ENCODE data around the gene PTPRN2. TPM values are rescaled to one million over a fixed set of nuclear protein-coding genes. Genes with fewer than 3 reads are reported as not detected.

The PTPRN2 gene
- total RNA-seq, 1 experiment from 2014 or later: 0.11 TPM

DNA sequence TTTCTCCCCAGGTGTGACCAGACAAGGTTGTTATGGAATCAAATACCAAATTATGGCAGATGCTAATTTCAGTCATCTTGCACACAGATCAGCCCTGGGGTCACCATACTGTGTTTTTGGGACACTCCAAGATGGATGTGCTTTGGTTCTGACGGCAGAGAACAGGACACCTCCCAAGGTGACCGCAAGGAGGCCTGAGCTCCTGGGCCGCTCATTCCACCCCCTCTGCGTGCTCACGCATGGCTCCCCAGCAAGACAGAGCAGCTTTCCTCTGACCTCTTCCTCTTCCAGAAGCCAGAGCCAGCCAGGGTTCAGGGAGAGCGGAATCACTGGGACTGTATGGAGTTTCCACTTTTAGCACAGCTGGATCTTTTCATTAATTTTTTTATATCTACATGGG is 848.0 kb downstream of the PTPRN2 start:
- no peaks in the 10 kb centered on the region for H3K9me3 ChIP-seq (ENCODE audit: low read depth, low read length, poor library complexity, severe bottlenecking)
- BruUV-seq (replicated peaks): no TSS peak
- DNase-seq (ENCODE audit: low spot score): no peak

DNA sequence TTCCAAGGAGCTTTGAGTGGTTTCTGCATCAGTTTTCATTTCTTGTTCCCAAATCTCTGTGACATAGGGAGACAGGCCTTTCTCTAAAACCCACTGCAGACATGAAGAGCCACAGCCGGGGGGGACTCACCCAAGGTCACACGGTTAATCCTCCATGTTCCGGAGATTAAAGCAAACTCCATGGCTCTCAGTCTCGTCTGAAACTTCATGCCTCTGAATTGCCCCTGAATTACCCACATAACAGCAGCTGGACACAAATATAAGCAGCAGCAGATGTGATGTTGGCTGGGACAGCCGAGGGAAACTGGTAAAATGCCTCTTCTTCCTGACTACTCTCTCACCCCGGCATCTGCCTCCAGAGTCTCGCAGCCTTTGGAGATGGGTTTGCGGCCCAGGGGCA is 848.6 kb downstream of the PTPRN2 start:
- ChIA-PET POLR2A (ENCODE audit: low non-redundant PET) (no interaction called here), CTCF (interaction anchor here (0.6 kb wide), 1 partner anchor 313 kb away, joined by 6 read pairs; no protein-coding TSS in a partner anchor)
- Histone ChIP-seq H3K4me1 (ENCODE audit: insufficient read depth, low read length, poor library complexity, severe bottlenecking) (no peaks in the 10 kb centered on the region), H3K9me3 (ENCODE audit: low read depth, low read length, poor library complexity, severe bottlenecking) (no peaks in the 10 kb centered on the region), H3K27me3 (replicated peaks; ENCODE audit: insufficient read depth, low read depth, low read length, poor library complexity) (peaks cover 65% of the 10 kb centered on the region), H3K27ac (ENCODE audit: low read depth, low read length, poor library complexity, severe bottlenecking) (no peak overlapping the region), H3K4me3 (ENCODE audit: low read depth, low read length, poor library complexity, severe bottlenecking) (no peak overlapping the region), H3K36me3 (ENCODE audit: insufficient read depth, low read length, poor library complexity, severe bottlenecking) (no peaks in the 10 kb centered on the region)
- intact Hi-C loops (cut with micrococcal nuclease; ENCODE audit: unreplicated experiment): no loop called here
- no TSS peak for BruUV-seq (replicated peaks)
- DNase-seq (ENCODE audit: low spot score): no peak
- TF ChIP-seq, protein P1, sequence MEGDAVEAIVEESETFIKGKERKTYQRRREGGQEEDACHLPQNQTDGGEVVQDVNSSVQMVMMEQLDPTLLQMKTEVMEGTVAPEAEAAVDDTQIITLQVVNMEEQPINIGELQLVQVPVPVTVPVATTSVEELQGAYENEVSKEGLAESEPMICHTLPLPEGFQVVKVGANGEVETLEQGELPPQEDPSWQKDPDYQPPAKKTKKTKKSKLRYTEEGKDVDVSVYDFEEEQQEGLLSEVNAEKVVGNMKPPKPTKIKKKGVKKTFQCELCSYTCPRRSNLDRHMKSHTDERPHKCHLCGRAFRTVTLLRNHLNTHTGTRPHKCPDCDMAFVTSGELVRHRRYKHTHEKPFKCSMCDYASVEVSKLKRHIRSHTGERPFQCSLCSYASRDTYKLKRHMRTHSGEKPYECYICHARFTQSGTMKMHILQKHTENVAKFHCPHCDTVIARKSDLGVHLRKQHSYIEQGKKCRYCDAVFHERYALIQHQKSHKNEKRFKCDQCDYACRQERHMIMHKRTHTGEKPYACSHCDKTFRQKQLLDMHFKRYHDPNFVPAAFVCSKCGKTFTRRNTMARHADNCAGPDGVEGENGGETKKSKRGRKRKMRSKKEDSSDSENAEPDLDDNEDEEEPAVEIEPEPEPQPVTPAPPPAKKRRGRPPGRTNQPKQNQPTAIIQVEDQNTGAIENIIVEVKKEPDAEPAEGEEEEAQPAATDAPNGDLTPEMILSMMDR (conservative IDR thresholded peaks at IDR 0.05; ENCODE audit: low read depth, low read length): no peak
- no peak for TF ChIP-seq EZH2 (IDR thresholded peaks at IDR 0.05; ENCODE audit: borderline replicate concordance, low read depth, low read length, poor library complexity, severe bottlenecking)

More for the DNA sequence above, 848.0 kb downstream of the PTPRN2 start:
- no peak overlapping the region for H3K27ac ChIP-seq (ENCODE audit: low read depth, low read length, poor library complexity, severe bottlenecking)
- no peak overlapping the region for H3K4me3 ChIP-seq (ENCODE audit: low read depth, low read length, poor library complexity, severe bottlenecking)
- H3K36me3 ChIP-seq (ENCODE audit: insufficient read depth, low read length, poor library complexity, severe bottlenecking): no peaks in the 10 kb centered on the region
- intact Hi-C loops (cut with micrococcal nuclease; ENCODE audit: unreplicated experiment): no loop called here
- TF ChIP-seq, protein P1 (conservative IDR thresholded peaks at IDR 0.05; ENCODE audit: low read depth, low read length): no peak
- no peak for TF ChIP-seq EZH2 (IDR thresholded peaks at IDR 0.05; ENCODE audit: borderline replicate concordance, low read depth, low read length, poor library complexity, severe bottlenecking)
- no peaks in the 10 kb centered on the region for H3K4me1 ChIP-seq (ENCODE audit: insufficient read depth, low read length, poor library complexity, severe bottlenecking)
- ChIA-PET CTCF (interaction anchor here (0.6 kb wide), 1 partner anchor 314 kb away, joined by 6 read pairs; no protein-coding TSS in a partner anchor), POLR2A (ENCODE audit: low non-redundant PET) (interaction anchor here (0.6 kb wide), 1 partner anchor 652 kb away, joined by 3 read pairs; no protein-coding TSS in a partner anchor)
- H3K27me3 ChIP-seq (replicated peaks; ENCODE audit: insufficient read depth, low read depth, low read length, poor library complexity): peaks cover 62% of the 10 kb centered on the region

DNA sequence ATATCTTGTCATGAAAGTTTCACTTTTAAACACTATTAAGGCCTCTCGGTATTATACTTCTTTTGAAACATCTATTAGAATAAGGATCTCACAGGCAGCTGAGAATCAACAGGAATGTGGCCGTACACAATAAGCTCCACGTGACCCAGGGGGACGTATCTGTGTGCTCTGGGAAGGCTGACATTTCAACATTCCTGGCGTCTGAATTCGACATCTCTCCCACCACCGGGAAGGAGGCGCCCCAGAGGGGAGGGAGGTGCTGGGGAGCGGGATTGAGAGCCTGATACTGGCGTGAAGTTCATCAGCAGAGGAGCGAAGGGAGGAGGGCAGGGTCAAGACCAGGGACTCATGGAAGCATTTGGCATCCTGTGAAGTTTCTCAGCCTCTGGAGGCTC is 849.6 kb downstream of the PTPRN2 start:
- no peaks in the 10 kb centered on the region for H3K9me3 ChIP-seq (ENCODE audit: low read depth, low read length, poor library complexity, severe bottlenecking)
- peaks cover 65% of the 10 kb centered on the region for H3K27me3 ChIP-seq (replicated peaks; ENCODE audit: insufficient read depth, low read depth, low read length, poor library complexity)
- TF ChIP-seq, protein P1 (conservative IDR thresholded peaks at IDR 0.05; ENCODE audit: low read depth, low read length): no peak
- no peak for TF ChIP-seq EZH2 (IDR thresholded peaks at IDR 0.05; ENCODE audit: borderline replicate concordance, low read depth, low read length, poor library complexity, severe bottlenecking)
- BruUV-seq (replicated peaks): no TSS peak
- no peaks in the 10 kb centered on the region for H3K4me1 ChIP-seq (ENCODE audit: insufficient read depth, low read length, poor library complexity, severe bottlenecking)
- intact Hi-C loops (cut with micrococcal nuclease; ENCODE audit: unreplicated experiment): no loop called here
- H3K27ac ChIP-seq (ENCODE audit: low read depth, low read length, poor library complexity, severe bottlenecking): no peak overlapping the region
- ChIA-PET CTCF (no interaction called here), POLR2A (ENCODE audit: low non-redundant PET) (no interaction called here)
- H3K4me3 ChIP-seq (ENCODE audit: low read depth, low read length, poor library complexity, severe bottlenecking): no peak overlapping the region
- no peaks in the 10 kb centered on the region for H3K36me3 ChIP-seq (ENCODE audit: insufficient read depth, low read length, poor library complexity, severe bottlenecking)
- DNase-seq (ENCODE audit: low spot score): peak; percentile 7

All from A673 (cell line).